H1 (cell line): ENCODE data around the gene ARHGEF26. TPM values are rescaled to one million over a fixed set of nuclear protein-coding genes. Genes with fewer than 3 reads are reported as not detected.

Experiments
- BACH1 ChIP-seq: IDR thresholded peaks from 2 replicates; pipeline ENCODE4 v1.6.1; 2012; ENCODE audit warnings: low read length, improper control_type of control experiment
- CBX5 ChIP-seq: fragments of 300-800, 300-1000 bp; sonication (generic); IDR thresholded peaks from 2 replicates; pipeline ENCODE4 v1.7.1; 2016; ENCODE audit warnings: antibody characterized with exemption, low read length, low read depth
- CREB1 ChIP-seq: IDR thresholded peaks from 2 replicates; pipeline ENCODE4 v1.6.1; 2012; ENCODE audit warnings: inconsistent platforms
- E2F6 ChIP-seq: IDR thresholded peaks from 2 replicates; pipeline ENCODE4 v1.6.1; 2012; ENCODE audit warnings: inconsistent platforms
- FOSL1 ChIP-seq: IDR thresholded peaks from 2 replicates; pipeline ENCODE4 v1.6.1; 2011; ENCODE audit warnings: mild to moderate bottlenecking, low read depth, low read length, moderate library complexity; ENCODE audit not compliant: insufficient read depth
- MAX ChIP-seq: IDR thresholded peaks from 2 replicates; pipeline ENCODE4 v1.6.1; 2012; ENCODE audit warnings: inconsistent platforms
- POU5F1 ChIP-seq: IDR thresholded peaks from 2 replicates; pipeline ENCODE4 v1.6.1; 2011; ENCODE audit warnings: low read depth, mild to moderate bottlenecking, low read length, moderate library complexity
- RBBP5 ChIP-seq: IDR thresholded peaks from 2 replicates; pipeline ENCODE4 v1.7.1; 2012; ENCODE audit warnings: low read depth, mild to moderate bottlenecking, inconsistent platforms, low read length, moderate library complexity, borderline replicate concordance
- polyA plus RNA-seq, 7 experiments: library from polyadenylated mRNA; depleted of rRNA in 3 of 7; stranded (reverse) in 5 of 7; unstranded in 2 of 7; fragments of >200 nt in 5 of 7; fragments of 200-250 nt in 2 of 7; gene quantifications; 1 replicate in 5 of 7; 2 replicates in 1 of 7; 4 replicates in 1 of 7; pipeline versions ENCODE4 v1.2.1 to v1.2.3, GENCODE V29; 2011 to 2013; ENCODE audit warnings: missing spikeins in 2 of 7, mixed read lengths in 2 of 7
- total RNA-seq: library from RNA; stranded (reverse); fragmentation: NEBNext Ultra II Directional; extraction: Animal tissue kit (Norgen Biotek cat#: 25700); gene quantifications from 2 replicates; pipeline ENCODE4 v1.2.1, GENCODE V29; 2021

The ARHGEF26 gene
- total and polyA plus RNA-seq, 2 of the 8 experiments (the other 6 are each of a cell fraction or from before 2014, with no cell fraction given): 3.1 to 15.6 TPM

- no peak for TF ChIP-seq E2F6
- no peak for TF ChIP-seq MAX
- no peak for TF ChIP-seq BACH1
- TF ChIP-seq CREB1: no peak
- no peak for TF ChIP-seq CBX5
- no peak for TF ChIP-seq RBBP5
- no peak for TF ChIP-seq POU5F1
- no peak for TF ChIP-seq FOSL1
These were observed 104.3 kb downstream of the ARHGEF26 start (continued) for GRCh38 chr3:154225536-154225935.
